UCSD-AML1 (cell line): ENCODE results near the gene STUM.
"Not testable (repeated sequence)": the region's sequence is repeated elsewhere in the genome, so short reads cannot be mapped to it uniquely, and the experiment has no call there.

ENCODE experiments used
- DNase-seq: peaks from one replicate; lab custom pipeline; 2025; ENCODE audit not compliant: unreplicated experiment; lab: John Stamatoyannopoulos, UW

STUM gene

DNA sequence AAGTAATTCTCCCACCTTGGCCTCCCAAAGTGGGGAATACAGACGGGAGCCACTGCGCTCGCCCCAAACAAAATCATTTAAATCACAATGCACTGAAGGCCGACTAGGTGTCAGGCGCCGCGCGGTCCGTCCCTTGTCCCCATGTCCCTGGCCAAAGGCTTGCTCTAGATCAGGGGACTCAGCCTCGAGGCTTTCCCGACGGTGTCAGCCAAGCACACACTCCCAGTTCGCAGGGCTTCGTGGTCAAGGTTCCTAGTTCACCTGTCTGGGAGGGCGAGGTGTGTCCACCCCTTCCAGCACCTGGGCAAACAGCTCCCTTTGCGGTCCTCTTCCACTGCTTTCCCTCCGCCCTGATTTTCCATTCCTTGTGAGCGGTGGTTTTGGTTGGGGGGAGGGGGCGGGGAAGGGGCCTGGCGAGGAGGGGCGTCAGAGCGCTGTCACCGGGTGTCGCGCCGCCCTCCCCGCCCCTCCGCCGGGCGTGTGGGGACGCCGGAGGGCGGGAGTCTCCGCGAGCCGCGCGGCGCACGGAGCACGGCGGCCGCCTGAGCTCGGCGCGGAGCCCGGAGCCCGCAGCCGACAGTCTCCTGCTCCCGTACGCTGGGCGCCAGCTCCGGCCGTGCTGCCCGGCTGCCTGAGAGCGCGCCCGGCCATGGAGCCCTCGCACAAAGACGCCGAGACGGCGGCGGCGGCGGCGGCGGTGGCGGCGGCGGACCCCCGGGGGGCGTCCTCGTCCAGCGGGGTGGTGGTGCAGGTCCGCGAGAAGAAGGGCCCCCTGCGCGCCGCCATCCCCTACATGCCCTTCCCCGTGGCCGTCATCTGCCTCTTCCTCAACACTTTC lies at the start of gene STUM:
Gene STUM (plus strand): TSS at position 509 of the 838 bp plus-strand sequence. CDS start 141 bp downstream, at position 650.
- no peak for DNase-seq

DNA sequence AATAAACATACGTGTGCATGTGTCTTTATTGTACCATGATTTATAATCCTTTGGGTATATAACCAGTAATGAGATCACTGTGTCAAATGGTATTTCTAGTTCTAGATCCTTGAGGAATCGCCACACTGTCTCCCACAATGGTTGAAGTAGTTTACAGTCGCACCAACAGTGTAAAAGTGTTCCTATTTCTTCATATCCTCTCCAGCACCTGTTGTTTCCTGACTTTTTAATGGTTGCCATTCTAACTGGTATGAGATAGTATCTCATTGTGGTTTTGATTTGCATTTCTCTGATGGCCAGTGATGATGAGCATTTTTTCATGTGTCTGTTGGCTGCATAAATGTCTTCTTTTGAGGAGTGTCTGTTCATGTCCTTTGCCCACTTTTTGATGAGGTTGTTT lies 48.9 kb upstream of the STUM start:
- not testable (repeated sequence) for DNase-seq

- no peak for DNase-seq
Measured at GRCh38 chr1:226506021-226506420, 42.5 kb upstream of the STUM start.

- DNase-seq, result no peak
Measured at GRCh38 chr1:226506921-226507320, 41.6 kb upstream of the STUM start.

DNA sequence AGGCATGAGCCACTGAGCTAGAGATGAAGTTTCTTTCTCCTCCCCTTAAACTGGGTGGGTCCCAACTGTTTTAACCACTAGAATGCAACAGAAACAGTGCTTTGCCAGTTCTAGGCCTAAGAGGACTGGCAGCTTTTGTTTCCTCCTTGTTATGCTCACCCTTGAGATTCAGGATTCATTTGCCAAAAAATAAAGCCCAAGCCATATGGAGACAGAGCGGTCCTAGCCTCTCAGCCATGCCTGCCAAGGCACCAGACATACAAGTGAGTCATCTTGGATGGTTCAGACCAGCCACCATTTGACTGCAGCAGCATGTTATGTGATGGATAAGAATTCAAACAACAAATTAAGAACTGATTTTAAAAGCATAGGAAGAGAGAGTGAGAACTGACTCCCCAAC lies 38.1 kb upstream of the STUM start:
- no peak for DNase-seq

- DNase-seq, result no peak
Measured at GRCh38 chr1:226511296-226511695, 37.3 kb upstream of the STUM start.

DNA sequence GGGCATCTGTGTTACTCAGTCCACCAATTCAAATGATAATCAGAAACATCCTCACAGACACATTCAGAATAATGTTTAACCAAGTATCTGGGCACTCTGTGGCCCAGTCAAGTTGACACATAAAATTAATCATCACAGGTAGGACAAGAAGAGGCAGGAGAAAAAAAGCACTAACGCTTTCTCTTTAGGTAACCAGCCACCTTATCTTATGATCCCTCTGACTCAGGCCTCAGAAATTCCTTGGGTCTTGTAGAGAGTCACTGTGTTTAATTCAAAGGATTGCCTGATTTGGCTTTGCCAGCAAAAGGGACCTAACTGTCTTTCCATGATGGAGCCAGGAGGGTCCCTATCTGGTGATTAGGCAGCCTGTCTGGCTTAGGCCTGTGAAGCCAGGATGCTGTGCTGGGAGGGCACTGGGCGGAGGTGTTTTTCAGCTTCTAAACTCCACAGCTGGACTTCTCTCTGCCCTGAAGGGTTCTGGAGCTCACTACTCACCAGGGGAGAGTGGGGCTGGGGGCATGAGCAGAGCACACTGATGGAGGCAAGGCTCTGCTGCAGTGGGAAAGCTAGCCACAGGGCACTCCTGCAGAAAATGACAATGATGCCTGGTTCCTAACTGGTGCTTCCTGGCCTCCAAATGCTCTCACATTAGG lies 36.4 kb upstream of the STUM start:
- no peak for DNase-seq

GRCh38 chr1:226518375-226518774 lies 30.2 kb upstream of the STUM start:
- no peak for DNase-seq

GRCh38 chr1:226519135-226519534 lies 29.4 kb upstream of the STUM start:
- DNase-seq, result no peak

DNA sequence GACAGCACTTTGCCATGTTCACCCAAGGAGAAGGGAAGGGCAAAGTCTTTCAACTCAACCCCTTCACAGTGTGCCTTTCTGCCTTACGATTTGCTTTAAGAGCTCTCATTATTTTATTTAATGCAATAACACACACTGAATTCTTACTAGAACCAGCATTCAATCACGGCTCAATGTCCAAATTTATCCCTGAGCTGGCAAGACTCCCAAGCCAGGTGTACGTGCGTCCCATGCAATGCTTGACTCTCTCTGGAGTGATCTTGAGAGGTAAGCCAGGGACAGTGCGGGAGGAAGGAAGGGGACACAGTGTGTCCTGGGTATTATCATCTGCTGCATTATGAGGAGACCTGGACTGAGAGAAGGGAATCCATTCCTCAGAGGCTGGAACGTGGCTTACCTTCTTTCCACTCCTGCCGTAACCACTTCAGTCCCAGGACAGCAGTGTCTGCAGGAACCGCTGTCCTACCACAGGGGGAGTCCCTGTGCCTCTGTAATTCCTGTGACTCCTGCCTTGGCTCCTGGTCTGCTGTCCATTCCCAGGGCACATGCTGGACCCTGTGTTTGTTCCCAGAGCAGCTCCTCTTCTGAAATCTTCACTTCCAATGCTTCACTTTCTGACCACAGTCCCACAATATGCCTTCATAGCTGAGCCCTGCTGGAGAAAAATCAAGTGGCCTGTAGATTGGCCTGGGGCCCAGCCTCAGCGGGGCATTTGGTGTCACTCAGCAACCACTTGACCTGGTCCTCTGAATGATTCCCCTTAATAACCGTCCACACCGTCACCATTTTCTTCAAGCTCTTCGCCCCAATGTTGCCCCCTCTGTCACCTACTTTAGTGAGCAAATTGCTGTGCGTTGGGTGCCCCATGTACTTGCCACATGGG lies 28.6 kb upstream of the STUM start:
- no peak for DNase-seq

DNA sequence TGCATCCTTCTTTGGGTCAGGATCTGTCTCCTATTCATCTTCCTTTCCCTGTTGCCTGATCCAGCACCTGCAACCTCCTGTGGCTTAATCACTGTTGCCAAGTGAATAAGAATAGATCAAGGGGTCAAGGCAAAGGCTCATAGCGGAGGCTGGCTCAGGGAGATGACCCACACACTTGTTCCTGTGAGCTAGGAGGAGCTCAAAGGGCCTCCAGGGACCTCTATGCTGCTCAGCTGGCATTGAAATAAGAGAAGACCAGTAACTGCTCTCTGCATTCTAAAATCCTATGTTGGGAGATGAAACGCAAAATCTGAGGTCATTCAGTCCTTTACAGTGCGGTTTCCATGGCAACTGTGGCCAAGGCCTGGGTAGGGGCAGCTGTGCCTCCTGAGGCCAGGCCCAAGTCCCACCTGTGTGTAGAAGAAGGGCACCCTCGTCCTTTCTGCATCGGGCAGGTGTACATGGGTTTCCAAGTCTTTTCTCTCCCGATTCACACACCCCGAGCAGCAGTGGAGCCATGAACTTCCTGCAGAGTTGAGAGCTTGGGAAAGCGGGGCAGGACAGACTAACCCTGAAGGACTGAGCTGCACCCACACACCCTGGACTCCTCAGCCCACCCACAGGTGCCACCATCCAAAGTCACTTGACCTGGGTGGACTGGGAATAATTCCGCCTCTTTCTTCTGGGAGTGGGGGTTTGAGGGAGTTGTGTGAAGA lies 27.8 kb upstream of the STUM start:
- no peak for DNase-seq

GRCh38 chr1:226523646-226524406 lies 24.7 kb upstream of the STUM start:
- no peak for DNase-seq

DNA sequence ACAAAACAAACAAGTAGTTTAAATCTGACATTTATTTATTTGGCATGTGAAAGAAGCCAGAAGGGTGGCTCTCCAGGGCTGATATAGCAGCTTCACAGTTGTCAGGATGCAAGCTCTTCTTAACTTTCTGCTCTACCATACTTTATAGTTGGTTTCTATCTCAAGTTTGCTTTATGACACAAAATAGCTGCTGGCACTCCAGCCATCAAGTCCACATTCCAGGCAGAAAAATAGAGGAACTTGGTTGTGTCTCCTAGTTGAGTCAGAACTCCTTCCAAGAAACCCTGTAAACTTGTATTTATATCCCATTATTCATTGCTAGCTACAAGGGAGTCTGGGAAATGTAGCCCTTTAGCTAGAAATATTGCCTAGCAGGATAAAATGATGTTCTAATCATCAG lies 24.0 kb upstream of the STUM start:
- DNase-seq, result no peak

DNA sequence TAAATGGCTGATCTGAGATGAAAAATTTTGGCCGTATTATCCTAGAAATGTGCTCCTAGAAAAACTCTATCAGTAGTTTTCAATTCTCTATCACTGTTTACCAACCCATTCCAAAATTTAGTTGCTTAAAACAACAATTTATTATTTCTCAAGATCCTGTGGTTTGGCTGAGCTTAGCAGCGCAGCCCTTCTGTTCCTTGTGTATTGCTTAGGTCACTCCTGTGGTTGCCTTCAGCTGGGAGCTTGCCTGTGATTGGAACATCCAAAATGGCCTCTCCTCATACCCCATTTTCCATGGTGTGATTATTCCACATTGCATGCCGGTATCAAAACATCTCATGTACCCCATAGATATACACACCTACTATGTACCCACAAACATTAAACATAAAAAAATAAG lies 22.8 kb upstream of the STUM start:
- DNase-seq, result no peak

- DNase-seq, result no peak
Measured at GRCh38 chr1:226526801-226527595, 21.6 kb upstream of the STUM start.

GRCh38 chr1:226529891-226530290 lies 18.7 kb upstream of the STUM start:
- DNase-seq, result no peak

DNA sequence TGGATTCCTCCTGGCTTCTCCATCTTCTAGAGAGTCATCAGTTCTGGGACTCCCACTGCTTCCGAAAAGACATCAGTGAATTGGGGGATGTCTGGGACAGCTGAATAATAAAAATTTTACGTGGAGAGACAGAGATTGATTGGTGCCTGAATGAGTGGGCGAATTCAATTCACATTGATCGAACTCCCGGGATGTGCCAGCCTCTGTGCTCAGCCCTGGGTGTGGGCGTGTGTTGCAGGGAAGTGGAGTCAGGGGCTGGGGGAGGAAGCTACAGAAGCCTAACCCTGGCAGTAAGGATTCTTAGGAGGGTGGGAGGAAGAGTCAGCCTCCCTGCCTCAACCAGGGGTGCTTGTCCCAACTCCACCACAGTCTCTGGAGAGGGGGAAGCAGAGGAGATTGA lies 18.0 kb upstream of the STUM start:
- no peak for DNase-seq

DNA sequence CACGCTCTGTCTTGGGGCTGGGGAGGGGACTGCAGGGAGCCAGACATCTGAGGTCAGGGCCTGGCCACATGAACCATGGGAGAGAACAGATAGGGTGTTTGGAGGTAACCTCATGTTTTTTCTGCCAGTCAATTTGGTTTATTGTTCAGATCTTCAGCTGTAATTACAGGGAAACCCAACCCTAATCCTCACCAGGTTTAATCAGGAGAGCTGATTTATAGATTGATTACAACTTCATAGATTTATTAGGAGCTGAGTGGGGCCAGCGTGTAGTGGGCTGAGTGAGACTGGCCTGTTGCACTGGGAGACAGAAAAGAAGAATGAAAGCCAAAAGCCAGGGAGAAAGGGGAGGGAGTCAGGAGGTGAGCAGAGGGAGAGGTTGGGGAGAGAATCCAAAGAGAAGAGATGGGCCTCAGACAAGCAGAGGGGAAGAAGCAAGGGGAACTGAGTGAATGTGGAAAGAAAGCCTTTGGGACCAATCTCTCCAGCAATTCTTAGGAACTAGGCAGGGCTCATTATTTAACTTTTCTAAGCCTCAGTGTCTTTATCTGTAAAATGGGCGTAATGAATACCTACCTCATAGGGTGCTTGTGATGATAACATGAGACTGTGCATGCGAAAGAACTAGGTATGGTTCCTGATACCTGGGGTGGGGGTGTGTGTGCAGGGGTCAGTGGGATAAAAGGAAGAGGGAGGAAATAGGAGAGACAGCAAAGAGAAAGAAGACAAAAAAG lies 17.0 kb upstream of the STUM start:
- DNase-seq, result no peak

GRCh38 chr1:226532553-226532952 lies 16.0 kb upstream of the STUM start:
- no peak for DNase-seq
